B cell (primary cell): Measurements from ENCODE around the gene RBP3. TPM values are rescaled to one million over a fixed set of nuclear protein-coding genes. Genes with fewer than 3 reads are reported as not detected.

Experiments
- ATAC-seq: fragments of 200-7000 bp; cut with Tn5 transposase; one replicate; pipeline ENCODE4 v1.10.0; 2021; ENCODE audit warnings: low read depth, mild to moderate bottlenecking, moderate number of reproducible peaks, moderate library complexity
- CTCF ChIA-PET: fragments of 350-600 bp; sonication (Branson Sonifier 250); formaldehyde crosslinking; loops from one replicate; lab custom pipeline; 2021; ENCODE audit warnings: antibody characterized with exemption, inconsistent platforms; lab: Charles Lee
- POLR2A ChIA-PET: fragments of 350-600 bp; sonication (Branson Sonifier 250); formaldehyde crosslinking; loops from one replicate; lab custom pipeline; 2021; ENCODE audit warnings: antibody characterized with exemption; lab: Charles Lee
- DNase-seq: peaks from one replicate; pipeline ENCODE4 v3.0.0; 2013
- H2AFZ ChIP-seq: 2 replicates; pipeline ENCODE4 v1.6.1; 2012; ENCODE audit warnings: mild to moderate bottlenecking, low read depth, low read length; ENCODE audit not compliant: insufficient read depth, poor library complexity, severe bottlenecking
- H3K27ac ChIP-seq, 2 donors: 1 replicate in 1 of 2; 2 replicates in 1 of 2; pipeline ENCODE4 v1.5.1; 2012 to 2013; ENCODE audit warnings: low read length in 2 of 2, mild to moderate bottlenecking in 2 of 2, moderate library complexity in 1 of 2
- H3K27me3 ChIP-seq, 4 experiments: fragments of 200-600 bp in 1 of 4; sonication (generic) in 1 of 4; replicated peaks in 1 of 4; 1 replicate in 2 of 4; 2 replicates in 2 of 4; pipeline versions ENCODE4 v1.6.1 to v1.7.0; 2013 to 2016; ENCODE audit warnings: low read length in 3 of 4, mild to moderate bottlenecking in 2 of 4, mixed read lengths in 1 of 4, moderate library complexity in 1 of 4; ENCODE audit not compliant: insufficient read depth in 4 of 4, control insufficient read depth in 3 of 4; ENCODE audit errors: control extremely low read depth in 1 of 4
- H3K36me3 ChIP-seq, 2 experiments: replicated peaks in 1 of 2; 1 replicate in 1 of 2; 2 replicates in 1 of 2; pipeline versions ENCODE4 v1.6.1 to v1.7.1; 2013; ENCODE audit warnings: low read length in 1 of 2; ENCODE audit not compliant: insufficient read depth in 2 of 2, control insufficient read depth in 1 of 2; ENCODE audit errors: control extremely low read depth in 1 of 2, extremely low read depth in 1 of 2
- H3K4me1 ChIP-seq, 2 donors: fragments of 200-600 bp in 1 of 2; sonication (generic) in 1 of 2; 1 replicate in 1 of 2; 2 replicates in 1 of 2; pipeline versions ENCODE4 v1.5.1 to v1.6.1; 2013 to 2017; ENCODE audit warnings: low read length in 2 of 2; ENCODE audit not compliant: control insufficient read depth in 2 of 2, insufficient read depth in 2 of 2
- H3K4me2 ChIP-seq: replicated peaks from 2 replicates; pipeline ENCODE3; 2012; ENCODE audit warnings: mild to moderate bottlenecking, low read depth, low read length; ENCODE audit not compliant: poor library complexity, severe bottlenecking
- H3K4me3 ChIP-seq, 5 experiments: fragments of 200-600 bp in 1 of 5; sonication (generic) in 1 of 5; 1 replicate in 3 of 5; 2 replicates in 2 of 5; pipeline versions ENCODE4 v1.5.1 to v1.7.0; 2011 to 2016; ENCODE audit warnings: low read length in 4 of 5, mild to moderate bottlenecking in 4 of 5, low read depth in 2 of 5, control low read depth in 1 of 5, moderate library complexity in 1 of 5; ENCODE audit not compliant: insufficient read depth in 1 of 5; ENCODE audit errors: control extremely low read depth in 1 of 5, extremely low read depth in 1 of 5
- H3K79me2 ChIP-seq: fragments of 200-600 bp; sonication (generic); one replicate; pipeline ENCODE4 v1.6.0; 2016; ENCODE audit warnings: low read length; ENCODE audit not compliant: control insufficient read depth, insufficient read depth
- H3K9ac ChIP-seq: fragments of 200-600 bp; sonication (generic); 2 replicates; pipeline ENCODE4 v1.6.1; 2017; ENCODE audit warnings: mild to moderate bottlenecking, low read length, moderate library complexity
- H3K9me3 ChIP-seq, 3 donors: one replicate each; pipeline versions ENCODE4 v1.6.1 to v1.7.1; 2013; ENCODE audit warnings: low read length in 2 of 3; ENCODE audit not compliant: control insufficient read depth in 2 of 3, insufficient read depth in 1 of 3; ENCODE audit errors: control extremely low read depth in 1 of 3
- H4K20me1 ChIP-seq: 2 replicates; pipeline ENCODE4 v1.6.0; 2012; ENCODE audit warnings: mild to moderate bottlenecking, low read length; ENCODE audit not compliant: insufficient read depth, control insufficient read depth, poor library complexity, severe bottlenecking
- H3K27ac Mint-ChIP-seq: one replicate; pipeline ENCODE4 v1.8.0; 2021; ENCODE audit warnings: mixed read lengths
- H3K27me3 Mint-ChIP-seq: one replicate; pipeline ENCODE4 v1.8.0; 2021; ENCODE audit warnings: mixed read lengths
- H3K4me1 Mint-ChIP-seq: one replicate; pipeline ENCODE4 v1.8.0; 2021; ENCODE audit warnings: mixed read lengths
- H3K4me3 Mint-ChIP-seq: one replicate; pipeline ENCODE4 v1.8.0; 2021; ENCODE audit warnings: mixed read lengths
- H3K9me3 Mint-ChIP-seq: one replicate; pipeline ENCODE4 v1.8.0; 2022; ENCODE audit warnings: mixed read lengths; ENCODE audit not compliant: insufficient read depth
- EZH2 ChIP-seq: IDR thresholded peaks from 2 replicates; pipeline ENCODE4 v1.6.1; 2012; ENCODE audit warnings: borderline replicate concordance, low read depth, mild to moderate bottlenecking, moderate library complexity, low read length; ENCODE audit not compliant: insufficient read depth, poor library complexity, severe bottlenecking
- WGBS: methylation state at CpG from one replicate; pipeline ENCODE4 v1.1.5; 2013; ENCODE audit warnings: missing lambda C conversion rate; ENCODE audit not compliant: insufficient coverage; 5-methylcytosine and 5-hydroxymethylcytosine counted together
- intact Hi-C: fragments of 100-400 bp; cut with micrococcal nuclease; formaldehyde crosslinking; loops from one replicate; pipeline ENCODE4 v1.10.0; 2022
- polyA plus RNA-seq: library from polyadenylated mRNA; depleted of rRNA; stranded (reverse); fragments of >200 nt; gene quantifications from 2 replicates; pipeline ENCODE4 v1.2.3, GENCODE V29; 2012
- total RNA-seq, 2 donors: library from RNA; stranded (reverse); fragments of 120-200 nt in 1 of 2; gene quantifications; 1 replicate in 1 of 2; 2 replicates in 1 of 2; pipeline versions ENCODE4 v1.2.3 to v1.2.4, GENCODE V29; 2013 to 2022
- TF ChIP-seq, protein P1 (sequence below): fragments of 200-600 bp; IDR thresholded peaks from one replicate; pipeline ENCODE4 v1.8.0; 2022; ENCODE audit warnings: antibody characterized with exemption, mild to moderate bottlenecking

The RBP3 gene
- total and polyA plus RNA-seq, 2 donors (not counting 1 experiment from before 2014, with no cell fraction given) = not detected

DNA sequence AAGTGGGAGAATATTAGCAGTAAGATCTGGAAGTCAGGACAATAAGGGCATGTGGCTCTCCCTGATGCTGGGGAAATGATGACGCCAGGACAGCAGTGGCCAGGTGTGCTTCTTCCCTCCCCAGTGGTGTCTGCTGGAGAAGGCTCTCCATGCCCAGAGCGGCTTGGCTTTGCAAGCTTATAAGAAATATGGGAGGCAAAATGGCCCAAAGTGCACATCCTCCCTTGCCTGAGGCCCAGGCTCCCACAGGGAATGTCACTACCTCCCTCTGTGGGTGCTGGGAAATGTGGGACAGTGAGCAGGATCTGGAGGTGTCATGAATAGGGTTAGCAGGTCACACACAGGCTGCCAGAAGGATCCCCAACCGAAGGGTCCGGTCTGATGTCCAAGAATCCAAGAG, 53.0 kb downstream of the RBP3 start:
- Mint-ChIP-seq H3K27ac (no peak overlapping the region), H3K4me3 (no peak overlapping the region), H3K4me1 (no peaks in the 10 kb centered on the region), H3K9me3 (no peaks in the 10 kb centered on the region), H3K27me3 (peaks cover 35% of the 10 kb centered on the region)
- ChIA-PET CTCF (no interaction called here), POLR2A (no interaction called here)
- Histone ChIP-seq H3K27ac (no peak overlapping the region), H3K4me1 (no peaks in the 10 kb centered on the region), H3K79me2 (no peaks in the 10 kb centered on the region), H3K36me3 (no peaks in the 10 kb centered on the region), H4K20me1 (no peaks in the 10 kb centered on the region), H3K9me3 (no peaks in the 10 kb centered on the region), H3K27me3 (peaks cover 0 to 5% (median 1%) of the 10 kb centered on the region in 4 experiments), H3K4me3 (no peak overlapping the region), H3K4me2 (no peak overlapping the region), H3K9ac (no peak overlapping the region), H2AFZ (no peak overlapping the region)
- DNase-seq = no peak
- intact Hi-C loops = no loop called here
- TF ChIP-seq, protein P1, sequence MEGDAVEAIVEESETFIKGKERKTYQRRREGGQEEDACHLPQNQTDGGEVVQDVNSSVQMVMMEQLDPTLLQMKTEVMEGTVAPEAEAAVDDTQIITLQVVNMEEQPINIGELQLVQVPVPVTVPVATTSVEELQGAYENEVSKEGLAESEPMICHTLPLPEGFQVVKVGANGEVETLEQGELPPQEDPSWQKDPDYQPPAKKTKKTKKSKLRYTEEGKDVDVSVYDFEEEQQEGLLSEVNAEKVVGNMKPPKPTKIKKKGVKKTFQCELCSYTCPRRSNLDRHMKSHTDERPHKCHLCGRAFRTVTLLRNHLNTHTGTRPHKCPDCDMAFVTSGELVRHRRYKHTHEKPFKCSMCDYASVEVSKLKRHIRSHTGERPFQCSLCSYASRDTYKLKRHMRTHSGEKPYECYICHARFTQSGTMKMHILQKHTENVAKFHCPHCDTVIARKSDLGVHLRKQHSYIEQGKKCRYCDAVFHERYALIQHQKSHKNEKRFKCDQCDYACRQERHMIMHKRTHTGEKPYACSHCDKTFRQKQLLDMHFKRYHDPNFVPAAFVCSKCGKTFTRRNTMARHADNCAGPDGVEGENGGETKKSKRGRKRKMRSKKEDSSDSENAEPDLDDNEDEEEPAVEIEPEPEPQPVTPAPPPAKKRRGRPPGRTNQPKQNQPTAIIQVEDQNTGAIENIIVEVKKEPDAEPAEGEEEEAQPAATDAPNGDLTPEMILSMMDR = no peak
- TF ChIP-seq EZH2 = no peak
- ATAC-seq = no peak
- 100% methylated on average over 1 of the region's 4 CpGs for WGBS

GRCh38 chr10:47401874-47402640, 53.9 kb downstream of the RBP3 start:
- no peak for TF ChIP-seq EZH2
- TF ChIP-seq, protein P1 = no peak
- 91% methylated on average over 8 of the region's 10 CpGs for WGBS
- H3K4me3 ChIP-seq = no peak overlapping the region
- no peak overlapping the region for H2AFZ ChIP-seq
- no peak overlapping the region for H3K27ac ChIP-seq
- Mint-ChIP-seq H3K27me3 (peaks cover 27% of the 10 kb centered on the region), H3K27ac (no peak overlapping the region), H3K4me1 (no peaks in the 10 kb centered on the region), H3K4me3 (no peak overlapping the region), H3K9me3 (no peaks in the 10 kb centered on the region)
- H3K9ac ChIP-seq = no peak overlapping the region
- H4K20me1 ChIP-seq = no peaks in the 10 kb centered on the region
- no peaks in the 10 kb centered on the region for H3K36me3 ChIP-seq
- POLR2A ChIA-PET = no interaction called here
- H3K4me1 ChIP-seq = no peaks in the 10 kb centered on the region
- H3K4me2 ChIP-seq = no peak overlapping the region
- no peaks in the 10 kb centered on the region for H3K79me2 ChIP-seq
- no peak for DNase-seq
- CTCF ChIA-PET = no interaction called here
- no peak for ATAC-seq
- intact Hi-C loops = no loop called here
- H3K27me3 ChIP-seq = peaks cover 0 to 5% (median 1%) of the 10 kb centered on the region in 4 experiments
- H3K9me3 ChIP-seq = no peaks in the 10 kb centered on the region
